Skin of body (tissue), 2 donors: ENCODE measurements around the gene MAP4K1. TPM values are rescaled to one million over a fixed set of nuclear protein-coding genes. Genes with fewer than 3 reads are reported as not detected.
"Not testable (repeated sequence)": the region's sequence is repeated elsewhere in the genome, so short reads cannot be mapped to it uniquely, and the experiment has no call there.

ENCODE experiments used
- DNase-seq: peaks from one replicate; lab custom pipeline; 2025; lab: John Stamatoyannopoulos, UW
- total RNA-seq: library from RNA; depleted of rRNA; stranded (reverse); fragments of >200 nt; gene quantifications from one replicate; pipeline ENCODE4 v1.2.3, GENCODE V29; 2014

MAP4K1 gene
- total RNA-seq, 1 donor from 2014 or later, result 0.59 TPM

GRCh38 chr19:38650911-38651584 lies 33.3 kb upstream of the MAP4K1 start:
- DNase-seq, result no peak

GRCh38 chr19:38650172-38650775 lies 32.5 kb upstream of the MAP4K1 start:
- no peak for DNase-seq

- DNase-seq, result no peak
Measured at GRCh38 chr19:38649305-38650171, 31.8 kb upstream of the MAP4K1 start.

GRCh38 chr19:38648769-38649304 lies 31.1 kb upstream of the MAP4K1 start:
- DNase-seq, result no peak

- no peak for DNase-seq
Measured at GRCh38 chr19:38647966-38648768, 30.4 kb upstream of the MAP4K1 start.

- DNase-seq, result peak; percentile 97
Measured at GRCh38 chr19:38647368-38647965, 29.7 kb upstream of the MAP4K1 start, which contains the start of gene ACTN4. Gene ACTN4, plus strand, starts transcription at chr19:38647649. Its CDS starts 97 bp downstream, at chr19:38647746.

GRCh38 chr19:38644719-38645118 lies 27.0 kb upstream of the MAP4K1 start:
- DNase-seq, result no peak

GRCh38 chr19:38642176-38642575 lies 24.4 kb upstream of the MAP4K1 start:
- no peak for DNase-seq

- no peak for DNase-seq
Measured at GRCh38 chr19:38640368-38640767, 22.6 kb upstream of the MAP4K1 start.

GRCh38 chr19:38639679-38640078 lies 21.9 kb upstream of the MAP4K1 start:
- DNase-seq, result no peak

- no peak for DNase-seq
Measured at GRCh38 chr19:38638461-38638860, 20.7 kb upstream of the MAP4K1 start.

GRCh38 chr19:38635483-38636399 lies 18.0 kb upstream of the MAP4K1 start:
- no peak for DNase-seq

- DNase-seq, result peak; percentile 23
Measured at GRCh38 chr19:38634757-38635482, 17.2 kb upstream of the MAP4K1 start.

GRCh38 chr19:38632476-38633213 lies 14.9 kb upstream of the MAP4K1 start:
- DNase-seq, result no peak

- DNase-seq, result not testable (repeated sequence)
Measured at GRCh38 chr19:38631811-38632475, 14.2 kb upstream of the MAP4K1 start.

- DNase-seq, result not testable (repeated sequence)
Measured at GRCh38 chr19:38631301-38631700, 13.5 kb upstream of the MAP4K1 start.

- no peak for DNase-seq
Measured at GRCh38 chr19:38629568-38629967, 11.8 kb upstream of the MAP4K1 start.

- DNase-seq, result no peak
Measured at GRCh38 chr19:38626401-38626800, 8.6 kb upstream of the MAP4K1 start.
